ENCODE data around the gene CNTN4.

CNTN4 gene

DNA sequence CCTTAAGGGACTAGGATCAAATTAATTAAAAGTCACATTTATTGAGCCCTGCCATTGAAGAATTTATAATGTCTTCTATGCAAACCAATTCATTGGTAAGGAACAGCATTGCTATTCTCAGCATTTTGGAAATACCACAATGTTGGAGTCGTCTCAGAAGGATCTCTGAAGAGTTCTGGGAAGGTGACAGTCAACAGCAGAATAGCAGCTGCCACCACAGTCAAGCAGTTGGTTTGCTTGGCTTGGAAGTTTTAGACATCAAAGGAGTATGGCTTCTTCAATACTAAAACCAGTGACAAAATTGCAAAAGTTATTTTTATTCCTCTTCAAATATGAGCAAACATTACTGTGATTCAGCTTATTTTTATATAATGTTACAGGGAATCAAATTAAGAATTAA, 167.9 kb downstream of the CNTN4 start:
- DNase-seq (ENCODE audit: low read depth, low spot score): no peak

DNA sequence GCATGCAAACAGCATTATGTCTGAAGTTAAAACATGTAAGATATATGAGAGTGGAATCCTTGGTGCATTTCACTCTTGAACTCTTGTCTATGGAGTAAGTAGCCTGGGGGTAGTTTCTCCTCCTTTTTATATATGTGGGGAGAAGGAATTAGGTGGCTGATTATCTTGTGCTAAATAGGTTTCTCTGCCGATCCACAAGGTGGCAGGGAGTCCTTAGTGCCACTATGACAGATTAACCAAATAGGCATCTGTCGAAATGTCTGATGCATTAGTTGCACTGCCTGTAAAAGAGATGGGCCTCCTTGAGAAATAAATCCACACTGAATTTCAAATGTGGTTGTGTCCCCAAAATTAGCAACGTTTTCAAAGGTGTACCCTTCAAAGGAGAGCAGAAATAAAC, 170.1 kb downstream of the CNTN4 start:
- DNase-seq (ENCODE audit: low read depth, low spot score): no peak

DNA sequence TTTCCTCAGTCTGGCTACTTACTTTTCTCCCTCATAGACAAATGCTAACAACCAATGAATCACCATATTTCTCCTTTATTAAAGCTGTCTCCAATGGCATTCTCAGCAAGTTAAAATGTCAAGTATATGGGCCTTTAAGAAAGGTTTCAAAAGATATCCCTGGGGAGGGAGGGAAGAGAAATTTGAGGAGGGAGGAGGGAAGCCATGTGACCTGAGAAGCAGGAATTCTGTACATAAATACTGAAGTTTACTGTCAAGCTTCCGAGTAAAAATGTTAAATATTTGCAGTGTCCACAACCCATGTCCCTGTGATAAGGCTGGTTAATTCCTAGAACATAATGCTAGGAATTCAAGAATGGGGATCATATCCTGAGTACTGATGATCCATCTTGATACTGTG, 175.9 kb downstream of the CNTN4 start:
- DNase-seq (ENCODE audit: low read depth, low spot score): no peak

DNA sequence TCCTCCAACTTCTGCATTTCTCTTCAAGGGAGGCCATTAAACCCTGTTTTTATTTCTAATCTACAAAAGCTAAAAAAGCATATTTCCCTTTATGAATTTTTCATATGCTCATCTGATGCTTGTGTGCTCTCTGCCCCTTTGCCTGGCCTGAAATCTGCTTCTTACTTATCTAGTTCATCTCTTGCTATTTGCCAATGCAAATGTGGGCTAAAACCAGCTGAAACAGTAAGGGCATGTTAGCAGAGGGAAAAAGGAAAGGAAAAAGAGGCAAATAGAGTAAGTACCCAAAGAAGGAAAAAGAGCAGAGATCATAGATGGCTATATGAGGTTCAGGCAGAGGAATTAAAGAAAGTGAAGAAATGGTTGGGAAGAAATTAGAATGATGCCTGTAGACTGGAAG, 185.2 kb downstream of the CNTN4 start:
- no peak for DNase-seq (ENCODE audit: low read depth, low spot score)

DNA sequence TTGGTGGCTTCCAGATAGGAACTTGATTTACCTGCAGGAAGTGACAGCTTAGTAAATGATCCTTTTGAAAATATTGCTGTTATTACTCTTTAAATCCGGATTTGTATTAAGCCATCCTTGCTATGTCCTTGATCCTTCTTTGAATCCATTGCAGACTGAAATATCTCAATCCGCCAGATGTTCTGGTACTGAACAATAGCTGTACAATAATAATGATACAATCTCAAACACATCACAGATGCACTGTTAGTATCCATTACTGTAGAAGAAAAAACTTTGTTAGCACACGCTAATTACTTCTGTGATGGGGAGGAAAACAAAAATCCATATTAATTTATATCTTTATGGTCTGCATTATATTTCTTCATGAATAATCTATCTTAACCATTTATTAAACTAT, 202.3 kb downstream of the CNTN4 start:
- DNase-seq (ENCODE audit: low read depth, low spot score): no peak

DNA sequence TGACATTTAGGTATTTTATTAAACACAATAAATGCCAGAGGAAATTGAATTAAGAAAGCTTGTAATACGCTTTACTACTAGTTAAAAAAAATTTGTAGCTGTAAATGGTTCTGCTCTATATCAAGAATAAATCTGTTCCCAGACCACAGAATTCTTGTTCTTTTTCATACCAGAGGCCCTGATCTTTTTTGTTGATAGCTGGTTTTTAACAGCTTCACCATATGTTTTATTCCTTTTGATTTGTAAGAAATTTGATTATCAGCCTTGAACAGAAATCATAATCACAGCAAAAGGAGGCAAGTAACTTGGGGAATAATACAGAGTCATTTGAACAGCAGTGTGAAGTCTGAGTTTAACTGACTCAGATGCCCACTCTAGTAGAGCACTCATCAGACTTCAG, 202.7 kb downstream of the CNTN4 start:
- no peak for DNase-seq (ENCODE audit: low read depth, low spot score)

DNA sequence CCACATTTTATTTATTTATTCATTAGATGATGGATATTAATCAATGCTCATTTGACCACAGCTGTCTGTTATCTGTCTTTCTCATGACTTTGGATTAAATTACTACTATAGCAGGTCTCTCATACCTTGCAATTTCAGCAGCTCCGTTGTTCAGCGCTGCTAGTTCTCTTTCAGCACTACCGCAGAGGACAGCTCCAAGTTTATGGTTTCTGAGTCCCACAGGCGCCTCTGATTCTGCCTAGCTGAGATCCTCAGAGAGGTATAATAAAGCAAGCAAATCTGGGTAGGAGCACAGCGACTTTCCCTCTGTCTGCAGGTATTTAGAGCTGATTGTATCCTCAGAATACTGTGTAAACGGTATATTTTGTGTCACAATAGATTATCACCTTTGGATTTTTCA, 204.9 kb downstream of the CNTN4 start:
- no peak for DNase-seq (ENCODE audit: low read depth, low spot score)

DNA sequence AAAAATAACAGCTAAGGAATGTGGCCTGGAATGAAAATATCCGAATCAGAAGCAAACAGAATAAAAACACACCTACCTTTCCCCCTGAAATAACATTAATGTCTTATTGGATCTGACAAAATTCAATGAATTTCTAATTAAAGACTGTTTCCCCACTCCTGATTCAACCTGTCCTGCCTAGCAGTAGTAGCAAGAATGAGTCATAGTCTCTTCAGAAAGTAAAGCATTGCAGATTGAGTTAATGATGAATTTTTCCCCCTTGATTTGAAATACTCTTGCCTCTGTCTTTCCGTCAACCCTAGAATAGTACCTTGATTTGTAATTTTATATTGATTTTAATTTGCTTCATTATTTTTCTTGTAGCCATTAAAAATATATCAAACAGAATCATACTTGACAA, 212.4 kb downstream of the CNTN4 start:
- DNase-seq (ENCODE audit: low read depth, low spot score): no peak

DNA sequence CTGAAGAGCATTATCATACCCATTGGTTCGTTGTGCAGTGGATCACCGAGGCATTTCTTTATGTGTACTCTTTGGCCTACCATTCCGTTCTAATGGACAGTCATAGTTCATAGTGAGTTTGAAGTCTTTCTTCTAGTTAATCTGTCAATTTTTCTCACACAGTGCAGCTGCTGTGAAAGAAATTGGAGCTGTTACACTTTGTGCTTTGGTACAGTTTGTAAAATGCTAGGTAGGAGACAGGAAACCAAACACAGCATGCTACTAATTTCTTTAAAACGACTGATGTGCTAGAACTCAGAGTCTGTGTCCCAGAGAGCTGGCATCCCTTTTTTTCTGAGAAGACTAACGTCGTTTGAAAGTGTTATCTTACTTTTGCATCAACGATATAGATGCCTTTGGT, 218.9 kb downstream of the CNTN4 start:
- no peak for DNase-seq (ENCODE audit: low read depth, low spot score)

DNA sequence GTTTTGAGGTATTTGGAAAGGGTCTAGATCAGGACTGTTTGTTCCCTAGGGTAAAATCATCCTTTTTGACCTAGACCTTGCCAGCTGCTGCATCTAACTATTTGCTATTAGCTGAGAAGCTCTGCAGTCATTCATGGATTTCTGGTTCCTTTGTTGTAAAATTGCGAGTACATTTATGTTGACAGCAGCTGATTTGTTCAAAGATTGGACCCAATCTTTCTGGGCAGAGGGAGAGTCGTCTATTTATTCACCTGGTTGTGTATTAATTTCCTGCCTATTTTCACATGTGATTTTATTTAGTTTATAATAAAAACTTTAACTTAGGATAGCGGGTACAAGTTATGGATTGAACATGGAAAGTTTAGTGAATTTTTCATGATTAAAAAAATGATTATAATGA, 236.3 kb downstream of the CNTN4 start:
- no peak for DNase-seq (ENCODE audit: low read depth, low spot score)

DNA sequence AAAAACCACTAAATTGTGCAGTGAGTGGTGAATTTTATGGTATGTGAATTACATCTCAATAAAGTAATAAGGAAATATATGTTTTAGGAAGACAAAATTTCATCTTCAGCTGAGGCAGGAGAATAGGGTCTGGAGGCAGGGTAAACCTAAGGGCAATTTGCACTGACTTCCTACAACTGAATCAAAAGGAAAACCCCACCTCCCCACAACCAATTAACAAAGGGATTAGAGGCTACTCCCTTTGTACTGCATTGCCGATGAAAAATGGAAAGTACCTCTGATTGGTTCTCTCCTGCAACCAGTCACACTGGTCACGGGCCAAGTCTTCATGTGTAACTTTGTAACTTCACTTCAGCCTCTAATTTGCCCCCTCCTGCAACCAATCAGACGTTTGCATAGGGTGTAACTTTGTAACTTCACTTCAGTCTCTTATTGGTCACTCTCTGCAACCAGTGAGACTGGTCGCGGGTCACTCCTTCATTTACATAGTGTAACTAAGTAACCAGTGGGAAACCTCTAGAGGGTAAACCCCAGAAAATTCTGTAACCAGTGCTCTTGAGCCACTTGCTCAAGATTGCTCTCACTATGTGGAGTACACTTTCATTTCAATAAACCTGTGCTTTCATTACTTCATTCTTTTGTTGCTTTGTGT, 244.5 kb downstream of the CNTN4 start:
- DNase-seq (ENCODE audit: low read depth, low spot score): no peak

DNA sequence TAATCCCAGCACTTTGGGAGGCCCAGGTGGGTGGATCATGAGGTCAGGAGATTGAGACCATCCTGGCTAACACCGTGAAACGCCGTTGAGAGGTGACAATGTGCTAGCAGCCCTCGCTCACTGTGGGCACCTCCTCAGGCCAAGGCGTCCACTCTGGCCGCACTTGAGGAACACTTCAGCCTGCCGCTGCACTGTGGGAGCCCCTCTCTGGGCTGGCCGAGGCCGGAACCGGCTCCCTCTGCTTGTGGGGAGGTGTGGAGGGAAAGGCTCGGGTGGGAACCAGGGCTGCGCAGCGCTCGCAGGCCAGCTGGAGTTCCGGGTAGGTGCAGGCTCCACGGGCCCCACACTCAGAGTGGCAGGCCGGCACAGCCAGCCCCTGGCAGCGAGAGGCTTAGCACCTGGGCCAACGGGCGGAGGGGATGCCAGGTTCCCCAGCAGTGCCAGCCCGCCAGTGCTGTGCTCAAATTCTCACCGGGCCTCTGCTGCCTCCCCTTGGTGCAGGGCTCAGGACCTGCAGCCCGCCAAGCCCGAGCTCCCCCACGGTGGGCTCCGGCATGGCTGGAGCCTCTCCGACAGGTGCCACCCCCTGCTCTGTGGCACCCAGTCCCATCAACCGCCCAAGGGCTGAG, 253.6 kb downstream of the CNTN4 start:
- no peak for DNase-seq (ENCODE audit: low read depth, low spot score)

DNA sequence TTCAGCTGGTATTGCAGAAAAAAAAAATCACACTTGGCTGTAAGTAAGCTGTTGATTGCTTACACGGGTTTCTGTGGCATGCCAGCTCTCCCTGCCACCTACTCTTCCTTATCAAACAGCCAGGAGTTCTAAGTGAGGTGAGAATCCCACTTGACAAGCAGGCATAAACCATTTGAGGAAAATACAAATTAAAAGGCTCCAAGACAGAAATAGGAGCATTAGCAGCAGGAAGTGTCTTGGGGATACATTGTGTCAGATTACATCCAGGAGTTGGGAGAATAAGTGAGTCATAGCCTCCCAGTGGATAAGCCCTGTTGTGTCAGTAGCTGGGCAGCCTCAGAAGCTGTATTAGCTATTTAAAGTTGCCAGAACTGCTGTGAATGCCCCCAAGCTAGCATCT, 256.0 kb downstream of the CNTN4 start:
- no peak for DNase-seq (ENCODE audit: low read depth, low spot score)

DNA sequence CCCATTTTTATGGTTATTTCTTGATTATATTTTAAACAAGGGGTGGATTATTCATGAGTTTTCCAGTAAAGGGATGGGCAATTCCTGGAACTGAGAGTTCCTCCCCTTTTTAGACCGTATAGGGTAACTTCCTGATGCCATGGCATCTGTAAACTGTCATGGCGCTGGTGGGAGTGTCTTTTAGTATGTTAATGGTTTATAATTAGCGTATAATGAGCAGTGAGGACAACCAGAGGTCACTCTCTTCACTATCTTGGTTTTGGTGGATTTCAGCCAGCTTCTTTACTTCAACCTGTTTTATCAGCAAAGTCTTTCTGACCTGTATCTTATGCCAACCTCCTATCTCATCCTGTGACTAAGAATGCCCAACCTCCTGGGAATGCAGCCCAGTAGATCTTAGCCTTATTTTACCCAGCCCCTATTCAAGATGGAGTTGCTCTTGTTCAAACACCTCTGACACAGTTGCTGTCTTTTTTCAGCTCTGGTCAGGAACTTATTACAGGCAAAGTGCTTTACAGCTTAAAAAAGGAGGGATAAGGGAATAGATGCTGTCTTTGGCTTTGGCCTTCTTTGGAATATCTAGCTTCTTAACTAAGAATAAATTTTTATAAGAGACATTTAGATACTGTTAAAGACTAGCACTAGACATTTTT, 257.8 kb downstream of the CNTN4 start:
- no peak for DNase-seq (ENCODE audit: low read depth, low spot score)

DNA sequence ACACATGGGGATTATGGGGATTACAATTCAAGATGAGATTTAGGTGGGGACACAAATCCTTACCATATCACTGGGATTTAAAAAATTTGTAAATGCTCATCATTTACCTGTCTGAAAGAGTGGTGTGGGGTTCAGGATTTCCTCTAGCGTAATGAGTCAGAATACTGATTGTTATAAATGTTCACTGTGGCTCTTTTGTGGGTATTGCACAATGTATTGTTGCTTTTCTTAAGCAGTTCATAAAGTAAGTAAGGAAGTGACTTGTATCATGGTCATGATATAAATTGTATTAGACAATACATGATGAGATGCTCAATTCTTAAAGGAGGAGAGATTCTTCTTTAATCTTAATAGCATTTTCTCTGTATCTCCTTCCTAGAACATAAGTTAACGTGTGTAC, 262.1 kb downstream of the CNTN4 start:
- no peak for DNase-seq (ENCODE audit: low read depth, low spot score)

DNA sequence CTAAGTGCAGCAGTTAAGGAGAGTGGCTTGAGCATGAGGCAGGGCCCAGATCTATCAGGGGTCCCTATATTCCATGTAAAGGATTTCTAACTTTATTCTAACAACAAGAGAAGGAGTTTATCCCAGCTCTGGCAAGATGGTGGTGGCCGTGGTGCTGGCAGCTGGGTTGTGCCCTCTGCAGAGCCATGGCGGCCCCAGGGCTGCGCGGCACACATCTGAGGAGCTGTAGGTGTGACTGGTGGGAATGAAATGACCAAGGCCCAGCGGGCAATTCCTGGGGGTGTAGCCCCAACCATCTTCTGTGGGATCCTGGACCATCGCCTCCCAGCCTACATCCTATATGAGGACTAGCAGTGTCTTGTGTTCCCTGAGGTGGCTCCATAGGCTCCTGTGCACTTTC, 263.5 kb downstream of the CNTN4 start:
- no peak for DNase-seq (ENCODE audit: low read depth, low spot score)

DNA sequence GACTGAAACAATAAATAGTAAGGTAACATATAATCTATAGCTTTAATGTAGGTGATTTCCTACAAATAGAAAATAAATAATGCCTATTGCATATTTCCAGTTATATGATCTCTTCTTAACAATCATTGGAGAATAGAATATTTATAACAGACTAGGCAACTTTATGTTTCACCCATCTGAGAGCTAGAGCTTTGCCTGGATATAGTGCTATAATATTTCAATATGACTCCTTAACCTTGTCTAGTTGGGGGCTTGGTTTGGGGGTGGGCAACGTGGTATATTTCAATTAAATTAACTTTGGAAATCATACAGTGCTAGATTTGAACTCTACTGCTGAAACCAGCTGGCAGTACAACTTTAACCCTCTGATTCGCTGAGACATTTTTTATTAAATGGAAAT, 265.2 kb downstream of the CNTN4 start:
- DNase-seq (ENCODE audit: low read depth, low spot score): no peak

DNA sequence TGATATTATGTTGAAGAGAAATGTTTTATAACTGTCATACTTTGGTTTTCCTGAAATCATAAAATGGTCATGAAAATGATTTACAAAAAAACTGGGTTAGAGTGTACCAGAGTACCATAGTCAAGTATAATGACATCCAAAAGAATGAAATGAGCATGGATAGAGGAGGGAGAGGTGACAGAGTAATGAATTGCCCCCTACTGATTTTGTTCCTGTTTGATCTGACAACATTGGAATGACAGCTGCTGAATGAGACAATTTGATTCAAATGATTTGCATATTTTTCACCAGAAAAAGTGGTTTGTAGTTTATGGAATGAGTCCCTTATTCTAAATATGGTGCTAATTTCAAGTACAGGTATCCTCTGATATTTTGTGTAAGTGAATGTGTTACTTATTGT, 271.7 kb downstream of the CNTN4 start:
- no peak for DNase-seq (ENCODE audit: low read depth, low spot score)

DNA sequence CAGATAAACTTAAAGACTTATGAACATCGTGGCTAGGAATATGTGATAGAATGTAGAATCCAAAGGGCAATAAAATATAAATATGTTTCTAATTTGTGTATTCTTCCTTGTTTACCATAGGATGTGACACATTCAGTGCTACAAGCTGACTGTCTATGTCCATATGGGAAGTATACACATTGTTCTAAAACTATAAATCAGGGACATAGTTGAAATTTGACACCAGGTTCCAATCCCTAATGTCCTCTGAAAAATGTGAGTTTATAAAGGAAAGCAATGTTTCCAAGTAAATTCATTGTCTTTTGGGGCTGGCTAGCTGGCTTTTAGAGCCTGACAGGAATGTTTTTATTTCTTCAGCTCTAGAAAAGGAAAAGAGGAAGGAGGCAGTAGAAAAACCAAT, 273.6 kb downstream of the CNTN4 start:
- DNase-seq (ENCODE audit: low read depth, low spot score): no peak

DNA sequence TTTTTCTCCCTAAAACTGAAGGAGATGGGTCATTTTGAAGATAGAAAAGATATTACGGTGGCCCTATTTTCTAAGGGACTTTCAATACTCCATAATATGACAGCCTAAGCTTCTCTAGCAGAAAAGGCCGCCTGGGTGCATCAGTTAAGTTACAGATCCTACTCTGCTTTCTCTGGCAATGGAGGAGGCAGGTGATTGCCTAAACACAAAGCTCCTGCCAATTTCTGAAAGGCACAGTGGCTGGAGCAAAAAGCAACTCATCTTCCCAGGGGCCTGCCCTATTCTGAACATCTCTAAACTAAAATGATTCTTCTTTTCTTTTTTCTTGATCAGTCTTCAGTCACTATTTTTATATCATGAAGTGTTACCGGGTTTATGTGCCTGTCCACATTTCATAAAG, 276.7 kb downstream of the CNTN4 start:
- DNase-seq (ENCODE audit: low read depth, low spot score): no peak

DNA sequence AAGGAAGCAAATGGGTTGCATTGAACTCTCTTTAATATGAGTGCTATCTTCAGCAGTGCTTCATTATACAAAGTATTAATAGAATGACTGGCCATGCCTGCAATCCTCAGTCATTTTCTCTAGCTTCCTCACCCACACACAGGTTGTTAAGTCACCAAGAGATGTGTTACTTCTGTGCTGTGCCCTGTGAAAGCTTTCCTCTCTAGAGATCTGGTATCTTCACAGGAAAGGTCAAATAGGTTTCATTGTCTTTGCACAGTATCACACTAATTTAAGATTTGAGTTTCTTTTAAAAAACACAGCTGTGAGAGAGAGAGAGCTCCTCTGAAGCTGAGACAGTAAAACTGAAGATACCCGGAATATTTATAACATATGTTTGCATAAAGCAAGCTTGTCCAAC, 278.6 kb downstream of the CNTN4 start:
- no peak for DNase-seq (ENCODE audit: low read depth, low spot score)

DNA sequence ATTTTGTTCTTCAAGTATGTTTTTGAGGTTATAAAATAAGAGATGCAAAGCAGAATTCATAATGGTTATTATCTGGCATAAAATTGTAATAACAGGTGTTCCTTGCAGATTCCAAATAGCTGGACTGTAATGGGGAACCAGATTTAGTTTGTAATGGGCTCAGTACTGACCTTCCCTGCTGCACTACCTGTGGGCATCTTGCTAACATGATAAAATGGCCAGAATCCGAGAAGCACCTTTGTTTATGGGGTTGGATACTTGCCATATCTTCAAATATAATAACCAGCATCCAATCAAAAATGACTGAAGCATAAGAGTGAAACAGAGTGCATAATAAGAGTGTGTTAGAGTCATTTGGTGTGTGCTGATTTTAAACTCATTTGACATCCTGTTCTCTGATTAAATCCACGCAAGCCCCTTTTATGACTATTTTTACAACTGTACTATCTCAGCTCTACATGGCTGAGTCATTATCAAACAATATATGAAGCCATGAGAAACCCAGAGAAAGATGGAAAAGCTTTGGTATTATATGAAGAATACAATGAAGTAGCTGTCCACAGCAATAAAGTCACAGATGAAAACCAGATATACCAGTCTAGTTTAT, 292.4 kb downstream of the CNTN4 start:
- no peak for DNase-seq (ENCODE audit: low read depth, low spot score)

DNA sequence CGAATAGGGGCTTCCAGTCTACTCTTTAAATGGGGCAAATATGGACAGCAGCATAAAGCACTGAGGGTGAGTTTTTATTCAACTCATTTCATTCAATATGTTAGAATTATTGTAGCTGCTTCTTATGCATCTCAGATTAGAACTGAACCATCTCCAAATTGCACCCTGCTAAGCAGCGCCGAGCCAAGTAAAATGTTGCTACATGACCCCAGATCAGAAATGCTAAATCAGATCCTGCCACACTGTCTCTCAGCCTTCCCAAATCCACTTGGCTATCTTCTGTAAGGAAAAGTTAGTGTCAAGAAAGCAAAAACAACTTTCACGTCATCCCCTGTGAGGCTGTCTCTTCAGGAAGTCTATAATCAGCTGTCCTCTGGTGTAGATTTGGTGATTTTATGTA, 293.2 kb downstream of the CNTN4 start:
- DNase-seq (ENCODE audit: low read depth, low spot score): no peak
